Frontal cortex (tissue), 4 donors: Measurements from ENCODE around the gene PHACTR3. TPM values are rescaled to one million over a fixed set of nuclear protein-coding genes. Genes with fewer than 3 reads are reported as not detected.
"Not testable (repeated sequence)": the region's sequence is repeated elsewhere in the genome, so short reads cannot be mapped to it uniquely, and the experiment has no call there.

Experiments used
- DNase-seq, 2 donors: peaks; one replicate each; pipeline ENCODE4 v3.0.0; 2012; ENCODE audit warnings: low spot score in 2 of 2
- FAIRE-seq: peaks from 2 replicates; lab custom pipeline; 2012; peaks lifted over from hg19 to GRCh38; lab: Jason Lieb, UNC
- small RNA-seq: library from RNA; depleted of rRNA; stranded (forward); fragments of <200 nt; gene quantifications from one replicate; pipeline ENCODE3, GENCODE V24; 2014
- total RNA-seq: library from RNA; depleted of rRNA; stranded (reverse); fragments of >200 nt; gene quantifications from one replicate; pipeline ENCODE4 v1.2.3, GENCODE V29; 2014
- donor health status: control.
- donor health status: control.
- donor health status: control.

Gene PHACTR3
- total RNA-seq, 1 donor from 2014 or later, result 40.8 TPM

- DNase-seq, FAIRE-seq: not testable (repeated sequence)
Measured at GRCh38 chr20:59856941-59857340, 252.6 kb downstream of the PHACTR3 start.

DNA sequence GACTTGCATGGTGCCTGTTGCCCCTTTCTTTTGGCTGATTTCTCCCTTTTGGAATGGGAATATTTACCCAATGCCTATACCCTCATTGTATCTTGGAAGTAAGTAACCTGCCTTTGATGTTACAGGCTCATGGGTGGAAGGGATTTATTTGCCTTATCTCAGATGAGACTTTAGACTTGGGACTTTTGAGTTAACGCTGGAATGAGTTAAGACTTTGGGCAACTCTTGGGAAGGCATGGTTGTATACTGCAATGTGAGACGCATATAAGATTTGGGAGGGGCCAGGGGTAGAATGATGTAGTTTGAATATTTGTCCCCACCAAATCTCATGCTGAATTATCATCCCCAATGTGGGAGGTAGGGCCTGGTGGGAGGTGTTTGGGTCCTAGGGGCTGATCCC, 253.6 kb downstream of the PHACTR3 start:
- FAIRE-seq, result no peak
- no peak for DNase-seq

DNA sequence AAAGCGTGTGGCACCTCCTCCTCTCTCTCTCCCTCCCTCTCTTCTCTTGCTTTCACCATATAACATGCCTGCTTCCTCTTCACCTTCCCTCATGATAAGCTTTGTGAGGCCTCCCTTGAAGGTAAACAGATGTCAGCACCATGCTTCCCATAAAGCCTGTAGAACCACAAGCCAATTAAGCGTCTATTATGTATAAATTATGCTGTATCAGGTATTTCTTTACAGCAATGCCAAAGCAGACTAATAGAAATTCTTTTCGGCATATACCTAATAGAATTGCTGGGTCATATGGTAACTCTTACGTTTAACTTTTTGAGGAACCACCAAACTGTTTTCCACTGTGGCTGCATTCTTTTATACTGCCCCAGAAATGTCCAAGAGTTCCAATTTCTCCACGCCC, 254.1 kb downstream of the PHACTR3 start:
- no peak for FAIRE-seq

DNA sequence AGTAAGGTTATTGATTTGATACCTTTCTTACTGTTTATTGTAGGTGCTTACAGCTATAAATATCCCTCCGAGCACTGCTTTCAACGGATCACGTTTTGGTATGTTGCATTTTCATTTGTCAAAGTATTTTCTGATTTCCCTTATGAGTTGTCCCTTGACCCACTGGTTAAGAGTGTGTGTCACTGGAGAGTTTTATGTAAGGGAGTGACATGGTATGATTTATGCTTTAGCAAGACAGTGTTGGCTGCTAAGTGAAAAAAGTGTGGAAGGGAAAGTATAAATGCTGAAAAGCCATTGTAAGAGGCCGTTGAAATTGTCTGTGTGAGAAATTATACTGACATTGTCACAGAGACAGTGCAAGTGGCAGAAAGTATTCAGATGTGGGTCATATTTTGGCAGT, 257.1 kb downstream of the PHACTR3 start:
- no peak for FAIRE-seq
- no peak for DNase-seq

More for the DNA sequence above, 254.1 kb downstream of the PHACTR3 start:
- DNase-seq, result no peak

GRCh38 chr20:59863058-59863457, 258.7 kb downstream of the PHACTR3 start:
- FAIRE-seq, result no peak

GRCh38 chr20:59864726-59865125, 260.4 kb downstream of the PHACTR3 start:
- DNase-seq (no peak), FAIRE-seq (no peak)

More at GRCh38 chr20:59863058-59863457, 258.7 kb downstream of the PHACTR3 start:
- no peak for DNase-seq

DNA sequence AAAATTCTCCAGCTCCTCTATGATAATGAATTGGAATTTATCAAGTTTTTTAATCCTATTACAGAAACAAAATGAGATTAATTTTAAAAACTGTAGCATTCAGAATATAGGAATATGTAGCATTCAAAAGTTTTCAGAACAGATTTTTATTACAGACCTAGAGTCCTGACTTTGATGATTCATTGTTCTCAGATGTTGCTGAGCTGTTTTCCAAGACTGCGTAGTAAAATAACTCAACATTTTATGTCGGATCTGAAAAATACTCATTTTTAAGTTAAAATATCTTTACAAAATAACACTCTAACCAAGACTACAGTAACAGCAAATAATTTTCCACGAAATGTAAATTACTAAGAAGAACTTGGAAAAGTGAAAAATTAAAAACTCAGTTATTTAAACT, 262.0 kb downstream of the PHACTR3 start:
- FAIRE-seq (no peak), DNase-seq (no peak)

DNA sequence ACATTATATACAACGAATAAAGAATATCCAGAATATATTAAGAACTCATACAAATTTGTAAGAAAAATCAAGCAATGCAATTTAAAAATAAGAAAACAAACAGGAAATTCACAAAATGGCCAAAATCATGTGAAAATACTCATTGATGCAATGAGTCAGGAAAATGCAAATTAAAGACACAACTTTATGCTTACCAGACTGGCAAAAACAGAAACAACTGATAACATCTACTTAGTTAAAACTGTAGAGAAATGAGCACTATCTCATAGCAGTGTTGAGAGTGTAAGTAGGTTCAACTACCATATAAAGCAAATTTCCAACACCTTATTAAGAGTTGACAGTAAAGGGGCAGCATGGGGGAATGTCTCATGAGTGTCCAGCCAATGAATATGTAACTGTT, 266.8 kb downstream of the PHACTR3 start:
- no peak for DNase-seq
- FAIRE-seq, result no peak

DNA sequence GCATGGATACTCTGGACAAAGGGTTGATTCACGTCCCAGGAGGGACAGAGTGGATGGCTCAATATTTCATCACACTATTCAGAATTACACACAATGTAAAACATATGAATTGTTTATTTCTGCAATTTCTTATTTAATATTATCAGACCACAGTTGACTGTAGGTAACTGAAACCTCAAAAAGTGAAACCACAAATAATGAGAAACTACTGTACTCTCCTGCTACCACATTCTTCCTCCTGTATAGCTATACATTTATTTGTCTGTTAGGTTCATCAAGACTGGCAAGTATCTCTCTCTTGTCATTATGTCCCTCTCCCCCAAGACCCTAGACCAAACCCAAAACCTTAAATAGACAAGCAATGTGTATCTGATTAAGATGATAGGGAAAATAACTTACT, 269.1 kb downstream of the PHACTR3 start:
- FAIRE-seq (no peak), DNase-seq (no peak)

- FAIRE-seq, result no peak
- no peak for DNase-seq
Measured at GRCh38 chr20:59880198-59880597, 275.9 kb downstream of the PHACTR3 start.

- FAIRE-seq, result no peak
- DNase-seq, result no peak
Measured at GRCh38 chr20:59884494-59884893, 280.2 kb downstream of the PHACTR3 start.

GRCh38 chr20:59888050-59888449, 283.7 kb downstream of the PHACTR3 start:
- no peak for FAIRE-seq
- no peak for DNase-seq

GRCh38 chr20:59890035-59890434, 285.7 kb downstream of the PHACTR3 start:
- not testable (repeated sequence) for DNase-seq

DNA sequence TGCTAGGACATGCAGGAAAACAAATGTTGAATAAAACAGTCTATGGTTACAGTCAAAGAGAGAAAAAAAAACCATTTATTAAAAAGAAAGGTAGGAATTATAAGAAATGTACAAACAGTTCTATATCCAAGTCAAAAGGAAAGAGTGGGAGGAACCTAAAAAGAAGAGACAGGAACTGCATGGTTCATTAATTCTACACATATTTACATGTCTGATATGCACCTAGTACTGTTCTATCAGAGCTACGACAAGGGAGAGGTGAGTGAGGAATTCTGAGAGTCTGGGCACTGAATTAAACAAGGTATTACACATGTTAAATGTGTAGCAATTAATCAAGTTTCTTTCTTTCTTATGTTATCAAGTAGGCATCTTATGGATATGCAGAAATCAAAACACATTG, 287.2 kb downstream of the PHACTR3 start:
- no peak for DNase-seq

More at GRCh38 chr20:59890035-59890434, 285.7 kb downstream of the PHACTR3 start:
- FAIRE-seq, result not testable (repeated sequence)

DNA sequence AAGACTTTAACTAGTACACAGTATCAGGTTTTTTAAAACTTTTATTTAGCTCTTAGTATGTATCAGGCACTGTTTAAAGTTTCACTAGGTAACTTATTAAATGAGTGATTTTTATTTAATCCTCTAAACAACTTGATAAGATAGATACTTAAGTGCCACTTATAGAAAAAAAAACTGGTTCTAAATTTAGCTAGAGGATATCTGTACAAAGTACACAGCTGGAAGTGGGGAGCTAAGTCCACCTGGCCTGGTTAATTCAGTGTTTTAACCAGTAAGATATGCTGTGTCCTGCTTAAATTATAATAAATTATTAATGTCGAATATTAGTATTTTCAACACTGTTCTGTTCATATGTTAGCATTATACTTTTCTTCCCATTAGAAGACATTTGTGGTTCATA, 291.6 kb downstream of the PHACTR3 start:
- DNase-seq, result no peak
- no peak for FAIRE-seq

More for the DNA sequence above, 287.2 kb downstream of the PHACTR3 start:
- no peak for FAIRE-seq

Small RNA genes lying within 50 kb of the gene (small RNA-seq; reads per million reads assigned to genes)
- gene RNU7-141P, result not detected
